Mammary epithelial cell (primary cell): ENCODE data around the gene FXYD6.

ENCODE experiments used
- CTCF ChIP-seq, 2 donors: IDR thresholded peaks in 1 of 2; conservative IDR thresholded peaks in 1 of 2; 2 replicates each; pipeline ENCODE4 v1.5.1; 2011 to 2012; ENCODE audit warnings: inconsistent platforms in 2 of 2, low read length in 2 of 2, mild to moderate bottlenecking in 2 of 2, control low read depth in 1 of 2, low read depth in 1 of 2; ENCODE audit not compliant: insufficient read depth in 1 of 2; ENCODE audit errors: extremely low read depth in 1 of 2
- EZH2 ChIP-seq: IDR thresholded peaks from 2 replicates; pipeline ENCODE4 v1.6.1; 2012; ENCODE audit warnings: low read length, inconsistent platforms, borderline replicate concordance

- TF ChIP-seq CTCF (conservative IDR thresholded peaks at IDR 0.05 in 1 of 2, IDR thresholded peaks at IDR 0.05 in 1 of 2; ENCODE audit: extremely low read depth in 1 of 2, insufficient read depth in 1 of 2, low read depth in 1 of 2, low read length in 2 of 2) (no peak), EZH2 (no peak)
Measured at GRCh38 chr11:117837791-117838190, 38.7 kb downstream of the FXYD6 start.
